HepG2 (cell line): ENCODE results near the gene TBL3. TPM values are rescaled to one million over a fixed set of nuclear protein-coding genes. Genes with fewer than 3 reads are reported as not detected.

Source experiments
- CTCF ChIP-seq: sonication (generic); formaldehyde crosslinking; IDR thresholded peaks from 2 replicates; pipeline ENCODE4 v1.5.0; 2020; ENCODE audit warnings: mild to moderate bottlenecking, missing genetic modification reagents, moderate library complexity
- FLYWCH1 ChIP-seq: sonication (generic); formaldehyde crosslinking; IDR thresholded peaks from 2 replicates; pipeline ENCODE4 v1.8.1; 2023; ENCODE audit warnings: mild to moderate bottlenecking, missing genetic modification reagents
- FOSL2 ChIP-seq: sonication (generic); formaldehyde crosslinking; IDR thresholded peaks from 2 replicates; pipeline ENCODE4 v1.4.0; 2020; ENCODE audit warnings: missing genetic modification reagents
- MAFG ChIP-seq: sonication (generic); formaldehyde crosslinking; IDR thresholded peaks from 2 replicates; pipeline ENCODE4 v1.5.1; 2020; ENCODE audit warnings: mild to moderate bottlenecking, missing genetic modification reagents
- NFIC ChIP-seq: IDR thresholded peaks from 2 replicates; pipeline ENCODE4 v1.6.1; 2012; ENCODE audit warnings: mild to moderate bottlenecking, low read length, inconsistent platforms
- NFKBIZ ChIP-seq: IDR thresholded peaks from 2 replicates; pipeline ENCODE4 v1.6.1; 2018; ENCODE audit warnings: missing genetic modification reagents, missing compliant biosample characterization
- REL ChIP-seq: sonication (generic); formaldehyde crosslinking; conservative IDR thresholded peaks from 2 replicates; pipeline ENCODE4 v1.8.0; 2022; ENCODE audit warnings: mild to moderate bottlenecking, missing genetic modification reagents, moderate library complexity
- SOX13 ChIP-seq, 3 experiments: fragments of 450-650 bp in 1 of 3; sonication (generic) in 1 of 3; formaldehyde crosslinking in 1 of 3; IDR thresholded peaks in 2 of 3; conservative IDR thresholded peaks in 1 of 3; 2 replicates each; pipeline versions ENCODE4 v1.5.0 to v1.6.1; 2016 to 2020; ENCODE audit warnings: antibody characterized with exemption in 1 of 3, mild to moderate bottlenecking in 1 of 3, missing compliant biosample characterization in 1 of 3, missing genetic modification reagents in 1 of 3, moderate library complexity in 1 of 3
- TEAD2 ChIP-seq: sonication (generic); formaldehyde crosslinking; IDR thresholded peaks from 2 replicates; pipeline ENCODE4 v1.9.0; 2021; ENCODE audit warnings: missing genetic modification reagents
- ZBTB20 ChIP-seq: sonication (generic); formaldehyde crosslinking; IDR thresholded peaks from 2 replicates; pipeline ENCODE4 v1.8.1; 2023; ENCODE audit warnings: missing genetic modification reagents, low read depth, mild to moderate bottlenecking, borderline replicate concordance
- ZBTB7B ChIP-seq: sonication (generic); formaldehyde crosslinking; IDR thresholded peaks from 2 replicates; pipeline ENCODE4 v1.4.0; 2020; ENCODE audit warnings: missing genetic modification reagents
- ZFP36L2 ChIP-seq: sonication (generic); formaldehyde crosslinking; IDR thresholded peaks from 2 replicates; pipeline ENCODE4 v1.4.0; 2020; ENCODE audit warnings: missing genetic modification reagents
- ZFP37 ChIP-seq: sonication (generic); formaldehyde crosslinking; IDR thresholded peaks from 2 replicates; pipeline ENCODE4 v1.4.0; 2020; ENCODE audit warnings: missing genetic modification reagents, borderline replicate concordance
- ZNF143 ChIP-seq: sonication (generic); formaldehyde crosslinking; IDR thresholded peaks from 2 replicates; pipeline ENCODE4 v1.4.0; 2020; ENCODE audit warnings: missing genetic modification reagents
- ZNF24 ChIP-seq: fragments of 450-650 bp; IDR thresholded peaks from 2 replicates; pipeline ENCODE4 v1.6.1; 2017; ENCODE audit warnings: antibody characterized with exemption, mild to moderate bottlenecking
- ZNF282 ChIP-seq: fragments of 450-650 bp; IDR thresholded peaks from 2 replicates; pipeline ENCODE4 v1.6.1; 2018; ENCODE audit not compliant: partially characterized antibody
- ZNF598 ChIP-seq: sonication (generic); formaldehyde crosslinking; IDR thresholded peaks from 2 replicates; pipeline ENCODE4 v1.5.1; 2020; ENCODE audit warnings: mild to moderate bottlenecking, missing genetic modification reagents, borderline replicate concordance
- ZNF883 ChIP-seq: sonication (generic); formaldehyde crosslinking; IDR thresholded peaks from 2 replicates; pipeline ENCODE4 v1.5.1; 2020; ENCODE audit warnings: mild to moderate bottlenecking, missing genetic modification reagents; ENCODE audit errors: not compliant biosample characterization
- polyA plus RNA-seq, 8 experiments: library from polyadenylated mRNA; depleted of rRNA in 3 of 8; stranded (reverse) in 7 of 8; unstranded in 1 of 8; fragments of >200 nt; fragmentation: Illumina TruSeq in 4 of 8; extraction: Trizol in 4 of 8; gene quantifications; 2 replicates each; pipeline versions ENCODE4 v1.2.1 to v1.2.3, GENCODE V29; 2011 to 2016; ENCODE audit warnings: low read depth in 4 of 8, missing spikeins in 1 of 8, mixed read lengths in 1 of 8; ENCODE audit not compliant: insufficient read depth in 1 of 8
- total RNA-seq, 5 experiments: library from RNA; depleted of rRNA; stranded (reverse); fragments of >200 nt; fragmentation: Illumina TruSeq; extraction: Trizol; gene quantifications; 2 replicates each; pipeline ENCODE4 v1.2.3, GENCODE V29; 2016; ENCODE audit warnings: low read depth in 1 of 5
- TF ChIP-seq, protein P1 (sequence below): fragments of 450-650 bp; IDR thresholded peaks from 2 replicates; pipeline ENCODE4 v1.6.1; 2017; ENCODE audit warnings: mild to moderate bottlenecking
- TF ChIP-seq, protein P2 (sequence below): sonication (generic); formaldehyde crosslinking; IDR thresholded peaks from 2 replicates; pipeline ENCODE4 v1.8.0; 2022; ENCODE audit warnings: mild to moderate bottlenecking, missing genetic modification reagents, borderline replicate concordance

TBL3 gene
- total and polyA plus RNA-seq, 2 of the 13 experiments (the other 11 are each of a cell fraction or from before 2014, with no cell fraction given): 16.8 to 38.0 TPM

GRCh38 chr16:1932050-1933028 is 39.5 kb upstream of the TBL3 start (continued):
- TF ChIP-seq ZNF282: no peak
- TF ChIP-seq, protein P1, sequence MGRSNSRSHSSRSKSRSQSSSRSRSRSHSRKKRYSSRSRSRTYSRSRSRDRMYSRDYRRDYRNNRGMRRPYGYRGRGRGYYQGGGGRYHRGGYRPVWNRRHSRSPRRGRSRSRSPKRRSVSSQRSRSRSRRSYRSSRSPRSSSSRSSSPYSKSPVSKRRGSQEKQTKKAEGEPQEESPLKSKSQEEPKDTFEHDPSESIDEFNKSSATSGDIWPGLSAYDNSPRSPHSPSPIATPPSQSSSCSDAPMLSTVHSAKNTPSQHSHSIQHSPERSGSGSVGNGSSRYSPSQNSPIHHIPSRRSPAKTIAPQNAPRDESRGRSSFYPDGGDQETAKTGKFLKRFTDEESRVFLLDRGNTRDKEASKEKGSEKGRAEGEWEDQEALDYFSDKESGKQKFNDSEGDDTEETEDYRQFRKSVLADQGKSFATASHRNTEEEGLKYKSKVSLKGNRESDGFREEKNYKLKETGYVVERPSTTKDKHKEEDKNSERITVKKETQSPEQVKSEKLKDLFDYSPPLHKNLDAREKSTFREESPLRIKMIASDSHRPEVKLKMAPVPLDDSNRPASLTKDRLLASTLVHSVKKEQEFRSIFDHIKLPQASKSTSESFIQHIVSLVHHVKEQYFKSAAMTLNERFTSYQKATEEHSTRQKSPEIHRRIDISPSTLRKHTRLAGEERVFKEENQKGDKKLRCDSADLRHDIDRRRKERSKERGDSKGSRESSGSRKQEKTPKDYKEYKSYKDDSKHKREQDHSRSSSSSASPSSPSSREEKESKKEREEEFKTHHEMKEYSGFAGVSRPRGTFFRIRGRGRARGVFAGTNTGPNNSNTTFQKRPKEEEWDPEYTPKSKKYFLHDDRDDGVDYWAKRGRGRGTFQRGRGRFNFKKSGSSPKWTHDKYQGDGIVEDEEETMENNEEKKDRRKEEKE: no peak
- TF ChIP-seq CTCF (CRISPR knock-in tag): peak; percentile 72
- TF ChIP-seq MAFG (CRISPR knock-in tag): no peak
- no peak for TF ChIP-seq ZNF143 (CRISPR knock-in tag)
- TF ChIP-seq FLYWCH1: no peak
- no peak for TF ChIP-seq ZFP36L2
- TF ChIP-seq ZBTB7B (CRISPR knock-in tag): peak; percentile 49; the same call in 1 of the 2 replicates
- TF ChIP-seq NFKBIZ (CRISPR knock-in tag): no peak
- no peak for TF ChIP-seq REL (CRISPR knock-in tag)
- peak; percentile 38; the same call in 1 of the 2 replicates for TF ChIP-seq FOSL2 (CRISPR knock-in tag)
- no peak for TF ChIP-seq ZBTB20 (CRISPR knock-in tag)
- TF ChIP-seq ZNF598 (CRISPR knock-in tag): no peak
- TF ChIP-seq SOX13 (IDR thresholded peaks at IDR 0.05): no peak
- no peak for TF ChIP-seq SOX13 (CRISPR knock-in tag; conservative IDR thresholded peaks at IDR 0.05 in 1 of 2, IDR thresholded peaks at IDR 0.05 in 1 of 2)
- peak; percentile 54 for TF ChIP-seq ZNF883 (CRISPR knock-in tag)
- no peak for TF ChIP-seq ZNF24
- no peak for TF ChIP-seq NFIC
- TF ChIP-seq, protein P2, sequence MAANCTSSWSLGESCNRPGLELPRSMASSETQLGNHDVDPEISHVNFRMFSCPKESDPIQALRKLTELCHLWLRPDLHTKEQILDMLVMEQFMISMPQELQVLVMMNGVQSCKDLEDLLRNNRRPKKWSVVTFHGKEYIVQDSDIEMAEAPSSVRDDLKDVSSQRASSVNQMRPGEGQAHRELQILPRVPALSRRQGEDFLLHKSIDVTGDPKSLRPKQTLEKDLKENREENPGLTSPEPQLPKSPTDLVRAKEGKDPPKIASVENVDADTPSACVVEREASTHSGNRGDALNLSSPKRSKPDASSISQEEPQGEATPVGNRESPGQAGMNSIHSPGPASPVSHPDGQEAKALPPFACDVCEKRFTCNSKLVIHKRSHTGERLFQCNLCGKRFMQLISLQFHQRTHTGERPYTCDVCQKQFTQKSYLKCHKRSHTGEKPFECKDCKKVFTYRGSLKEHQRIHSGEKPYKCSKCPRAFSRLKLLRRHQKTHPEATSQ: no peak
- no peak for TF ChIP-seq ZFP37 (CRISPR knock-in tag)
- TF ChIP-seq TEAD2 (CRISPR knock-in tag): no peak
